WI38 (cell line): ENCODE data around the gene ZNF236.

ENCODE experiments used
- H3K4me3 ChIP-seq: 2 replicates; pipeline ENCODE4 v1.5.1; 2011; ENCODE audit warnings: low read depth, mild to moderate bottlenecking, control low read depth, low read length
- CTCF ChIP-seq: IDR thresholded peaks from 2 replicates; pipeline ENCODE4 v1.5.1; 2012; ENCODE audit warnings: low read depth, mild to moderate bottlenecking, control low read depth, low read length

The ZNF236 gene

GRCh38 chr18:76922107-76922506, 99.8 kb downstream of the ZNF236 start:
- no peak overlapping the region for H3K4me3 ChIP-seq
- peak; percentile 66 for TF ChIP-seq CTCF

GRCh38 chr18:76923485-76924085, 101.2 kb downstream of the ZNF236 start:
- peak; percentile 40 for TF ChIP-seq CTCF
- no peak overlapping the region for H3K4me3 ChIP-seq

GRCh38 chr18:76925501-76925900, 103.1 kb downstream of the ZNF236 start:
- H3K4me3 ChIP-seq, result no peak overlapping the region
- TF ChIP-seq CTCF, result no peak

GRCh38 chr18:76927223-76927725, 104.9 kb downstream of the ZNF236 start:
- H3K4me3 ChIP-seq, result no peak overlapping the region
- TF ChIP-seq CTCF, result no peak

GRCh38 chr18:76928179-76928868, 106.0 kb downstream of the ZNF236 start:
- no peak overlapping the region for H3K4me3 ChIP-seq
- TF ChIP-seq CTCF, result no peak

- H3K4me3 ChIP-seq, result no peak overlapping the region
- no peak for TF ChIP-seq CTCF
These were observed 108.8 kb downstream of the ZNF236 start for GRCh38 chr18:76931171-76931570.

GRCh38 chr18:76932026-76932819, 109.9 kb downstream of the ZNF236 start:
- no peak overlapping the region for H3K4me3 ChIP-seq
- TF ChIP-seq CTCF, result no peak
